ENCODE measurements around the gene COL4A1. TPM values are rescaled to one million over a fixed set of nuclear protein-coding genes. Genes with fewer than 3 reads are reported as not detected.

COL4A1 gene
- total RNA-seq, 1 donor from 2014 or later = 65.2 TPM

- no peak for FAIRE-seq
Measured at GRCh38 chr13:110264685-110265275, 42.2 kb downstream of the COL4A1 start.

GRCh38 chr13:110263888-110264287, 43.1 kb downstream of the COL4A1 start:
- no peak for DNase-seq (ENCODE audit: low spot score in 2 of 2)
- no peak for FAIRE-seq

More at GRCh38 chr13:110264685-110265275, 42.2 kb downstream of the COL4A1 start:
- DNase-seq (ENCODE audit: low spot score in 2 of 2) = no peak

GRCh38 chr13:110263404-110263803, 43.6 kb downstream of the COL4A1 start:
- FAIRE-seq (no peak), DNase-seq (ENCODE audit: low spot score in 2 of 2) (no peak)

GRCh38 chr13:110262508-110263291, 44.3 kb downstream of the COL4A1 start:
- no peak for FAIRE-seq

GRCh38 chr13:110262082-110262436, 44.9 kb downstream of the COL4A1 start:
- no peak for DNase-seq (ENCODE audit: low spot score in 2 of 2)
- no peak for FAIRE-seq

More at GRCh38 chr13:110262508-110263291, 44.3 kb downstream of the COL4A1 start:
- no peak for DNase-seq (ENCODE audit: low spot score in 2 of 2)

GRCh38 chr13:110261166-110262081, 45.5 kb downstream of the COL4A1 start:
- FAIRE-seq (no peak), DNase-seq (ENCODE audit: low spot score in 2 of 2) (no peak)

GRCh38 chr13:110259651-110260050, 47.3 kb downstream of the COL4A1 start:
- FAIRE-seq (no peak), DNase-seq (ENCODE audit: low spot score in 2 of 2) (no peak)

GRCh38 chr13:110258876-110259631, 47.9 kb downstream of the COL4A1 start:
- FAIRE-seq (no peak), DNase-seq (ENCODE audit: low spot score in 2 of 2) (no peak)

GRCh38 chr13:110257408-110257807, 49.5 kb downstream of the COL4A1 start:
- DNase-seq (ENCODE audit: low spot score in 2 of 2) = no peak
- FAIRE-seq = no peak

GRCh38 chr13:110256126-110256905, 50.6 kb downstream of the COL4A1 start:
- FAIRE-seq (no peak), DNase-seq (ENCODE audit: low spot score in 2 of 2) (no peak)

GRCh38 chr13:110254751-110255553, 52.0 kb downstream of the COL4A1 start:
- DNase-seq (ENCODE audit: low spot score in 2 of 2) (no peak), FAIRE-seq (no peak)

- DNase-seq (ENCODE audit: low spot score in 2 of 2) (no peak), FAIRE-seq (no peak)
Measured at GRCh38 chr13:110254151-110254679, 52.7 kb downstream of the COL4A1 start.

- no peak for DNase-seq (ENCODE audit: low spot score in 2 of 2)
- no peak for FAIRE-seq
Measured at GRCh38 chr13:110251193-110251819, 55.7 kb downstream of the COL4A1 start.

GRCh38 chr13:110250258-110250891, 56.6 kb downstream of the COL4A1 start:
- no peak for DNase-seq (ENCODE audit: low spot score in 2 of 2)
- FAIRE-seq = no peak

GRCh38 chr13:110249326-110249725, 57.6 kb downstream of the COL4A1 start:
- FAIRE-seq = no peak
- DNase-seq (ENCODE audit: low spot score in 2 of 2) = no peak

GRCh38 chr13:110248449-110249143, 58.4 kb downstream of the COL4A1 start:
- no peak for DNase-seq (ENCODE audit: low spot score in 2 of 2)
- FAIRE-seq = no peak

GRCh38 chr13:110246530-110246929, 60.4 kb downstream of the COL4A1 start:
- FAIRE-seq = no peak
- no peak for DNase-seq (ENCODE audit: low spot score in 2 of 2)
